Measurements from ENCODE around the gene BICDL1.

The BICDL1 gene

GRCh38 chr12:120071493-120072020 is 82.5 kb downstream of the BICDL1 start:
- Histone ChIP-seq H3K27ac (ENCODE audit: extremely low read depth, low read depth, low read length) (no peak overlapping the region), H3K4me1 (ENCODE audit: control insufficient read depth, insufficient read depth, low read length) (no peaks in the 10 kb centered on the region), H3K4me3 (ENCODE audit: low read depth, low read length) (no peak overlapping the region), H3K36me3 (ENCODE audit: control insufficient read depth in 2 of 2, insufficient read depth in 1 of 2, low read length in 2 of 2) (no peaks in the 10 kb centered on the region), H3K9me3 (ENCODE audit: control insufficient read depth, insufficient read depth, low read depth, low read length) (no peaks in the 10 kb centered on the region)
- TF ChIP-seq ZSCAN16 (tag by site-specific recombination; IDR thresholded peaks at IDR 0.05) = no peak
- peak; percentile 85 for TF ChIP-seq ZNF140 (tag by site-specific recombination; IDR thresholded peaks at IDR 0.05)
- ChIA-PET POLR2A (no interaction called here), CTCF (no interaction called here)

- ChIA-PET POLR2A (interaction anchor here (0.7 kb wide), 1 partner anchor 91 kb away, joined by 3 read pairs; no protein-coding TSS in a partner anchor), CTCF (interaction anchor here (0.6 to 1.1 kb wide), 3 partner anchors 127 to 267 kb away, joined by 4 to 9 read pairs (median 4); no protein-coding TSS in a partner anchor)
- TF ChIP-seq AEBP2 (tag by site-specific recombination; IDR thresholded peaks at IDR 0.05; ENCODE audit: borderline replicate concordance) (no peak), ZSCAN30 (tag by site-specific recombination; IDR thresholded peaks at IDR 0.05) (no peak), ZNF549 (tag by site-specific recombination; IDR thresholded peaks at IDR 0.05) (no peak), INSM2 (tag by site-specific recombination; IDR thresholded peaks at IDR 0.05) (no peak), WT1 (tag by site-specific recombination; IDR thresholded peaks at IDR 0.05) (no peak), CTCF (tag by site-specific recombination; IDR thresholded peaks at IDR 0.05) (no peak), ZNF114 (tag by site-specific recombination; IDR thresholded peaks at IDR 0.05) (no peak), ZNF677 (tag by site-specific recombination; IDR thresholded peaks at IDR 0.05) (no peak), ZNF639 (tag by site-specific recombination; IDR thresholded peaks at IDR 0.05) (no peak), ZNF530 (tag by site-specific recombination; IDR thresholded peaks at IDR 0.05; ENCODE audit: low read depth) (no peak), ZNF202 (tag by site-specific recombination; IDR thresholded peaks at IDR 0.05; ENCODE audit: borderline replicate concordance) (no peak)
- Histone ChIP-seq H3K9me3 (ENCODE audit: control insufficient read depth, insufficient read depth, low read depth, low read length) (no peaks in the 10 kb centered on the region), H3K36me3 (ENCODE audit: control insufficient read depth in 2 of 2, insufficient read depth in 1 of 2, low read length in 2 of 2) (no peaks in the 10 kb centered on the region), H3K4me1 (ENCODE audit: control insufficient read depth, insufficient read depth, low read length) (no peaks in the 10 kb centered on the region), H3K27ac (ENCODE audit: extremely low read depth, low read depth, low read length) (no peak overlapping the region), H3K4me3 (ENCODE audit: low read depth, low read length) (no peak overlapping the region)
Measured at GRCh38 chr12:120072472-120073249, 83.6 kb downstream of the BICDL1 start.
